ENCODE data around the gene MAP7.
"Not testable (repeated sequence)": the region's sequence is repeated elsewhere in the genome, so short reads cannot be mapped to it uniquely, and the experiment has no call there.

Gene MAP7

DNA sequence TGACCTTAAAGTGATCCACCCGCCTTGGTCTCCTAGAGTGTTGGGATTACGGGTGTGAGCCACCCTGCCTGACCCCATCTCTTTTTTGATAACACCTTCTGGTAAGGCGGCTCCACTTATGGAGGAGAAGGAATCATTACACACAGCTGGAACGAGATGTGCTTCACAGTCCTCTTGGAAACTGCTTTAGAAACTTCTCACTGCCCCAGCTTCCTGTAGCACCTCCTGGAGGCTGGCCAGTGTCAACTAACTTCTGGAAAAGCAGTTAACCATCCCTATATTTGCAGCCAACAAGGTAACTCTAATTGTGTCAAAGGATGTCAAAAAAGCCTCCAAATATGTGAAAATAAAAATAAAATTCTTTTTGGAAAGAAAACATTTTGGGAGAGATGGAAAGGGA is 211.7 kb downstream of the MAP7 start:
- DNase-seq (ENCODE audit: low read depth, low spot score): no peak

- no peak for DNase-seq (ENCODE audit: low read depth, low spot score)
Observed at GRCh38 chr6:136337606-136338005, 212.6 kb downstream of the MAP7 start.

GRCh38 chr6:136337121-136337520 is 213.1 kb downstream of the MAP7 start:
- DNase-seq (ENCODE audit: low read depth, low spot score): no peak

GRCh38 chr6:136335736-136336363 is 214.4 kb downstream of the MAP7 start:
- no peak for DNase-seq (ENCODE audit: low read depth, low spot score)

DNA sequence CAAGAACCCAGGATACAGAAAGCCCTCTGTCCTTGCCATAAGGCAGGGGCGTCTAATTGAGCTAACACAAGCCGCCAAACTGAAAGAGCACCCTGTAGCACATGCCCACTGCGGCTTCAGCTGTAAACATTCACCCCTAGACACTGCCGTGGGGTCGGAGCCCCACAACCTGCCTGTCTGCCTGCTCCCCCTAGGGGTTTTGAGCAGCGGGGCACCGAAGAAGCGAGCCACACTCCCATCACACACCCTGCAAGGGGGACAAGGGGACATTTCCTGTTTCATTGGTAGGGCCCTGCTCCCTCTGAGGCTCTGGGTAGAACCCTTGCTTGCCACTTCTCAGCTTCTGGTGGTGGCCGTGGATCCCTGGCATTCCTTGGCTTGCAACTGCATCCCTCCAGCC is 215.4 kb downstream of the MAP7 start:
- DNase-seq (ENCODE audit: low read depth, low spot score): no peak

- no peak for DNase-seq (ENCODE audit: low read depth, low spot score)
Observed at GRCh38 chr6:136334465-136334846, 215.8 kb downstream of the MAP7 start.

- no peak for DNase-seq (ENCODE audit: low read depth, low spot score)
Observed at GRCh38 chr6:136333824-136334464, 216.3 kb downstream of the MAP7 start.

DNA sequence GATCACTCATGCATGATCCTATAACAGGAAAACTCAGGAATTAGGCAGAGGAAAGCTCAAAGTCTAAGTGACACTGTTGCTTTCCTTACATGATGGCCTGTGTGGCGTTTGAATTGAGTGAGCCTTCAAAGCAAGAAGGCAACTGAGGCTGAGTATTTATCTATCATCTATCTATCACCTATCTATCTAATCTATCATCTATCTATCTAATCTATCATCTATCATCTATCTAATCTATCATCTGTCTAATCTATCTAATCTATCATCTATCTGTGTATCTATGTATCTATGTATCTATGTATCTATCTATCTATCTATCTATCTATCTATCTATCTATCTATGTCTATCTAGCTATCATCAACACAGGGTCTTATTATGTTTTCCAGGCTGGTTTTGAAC is 218.8 kb downstream of the MAP7 start:
- DNase-seq (ENCODE audit: low read depth, low spot score): no peak

GRCh38 chr6:136330634-136331033 is 219.6 kb downstream of the MAP7 start:
- no peak for DNase-seq (ENCODE audit: low read depth, low spot score)

DNA sequence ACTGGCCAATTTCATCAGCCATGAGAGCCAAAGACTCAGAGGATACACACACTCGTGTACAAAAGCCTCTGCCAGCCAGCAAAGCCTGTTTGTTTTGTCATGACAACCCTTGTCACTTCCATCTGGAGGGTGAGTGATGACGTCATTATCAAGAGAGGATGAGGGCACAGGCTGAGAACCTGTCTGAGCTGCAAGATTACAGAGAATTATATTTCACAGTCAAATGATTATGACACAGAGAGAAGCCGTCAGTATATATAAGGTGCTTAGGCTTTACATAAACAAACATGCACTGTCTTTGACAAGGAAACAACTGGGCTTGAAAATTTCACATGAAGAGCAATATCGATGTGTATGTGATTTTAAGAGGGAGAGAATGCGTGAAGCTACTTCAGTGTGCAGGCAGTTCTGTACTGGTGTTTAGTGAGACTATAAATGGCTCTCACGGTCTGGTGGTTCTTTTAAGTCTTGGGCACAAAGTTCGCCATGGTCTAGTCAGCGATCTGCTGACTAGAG is 224.1 kb downstream of the MAP7 start:
- no peak for DNase-seq (ENCODE audit: low read depth, low spot score)

DNA sequence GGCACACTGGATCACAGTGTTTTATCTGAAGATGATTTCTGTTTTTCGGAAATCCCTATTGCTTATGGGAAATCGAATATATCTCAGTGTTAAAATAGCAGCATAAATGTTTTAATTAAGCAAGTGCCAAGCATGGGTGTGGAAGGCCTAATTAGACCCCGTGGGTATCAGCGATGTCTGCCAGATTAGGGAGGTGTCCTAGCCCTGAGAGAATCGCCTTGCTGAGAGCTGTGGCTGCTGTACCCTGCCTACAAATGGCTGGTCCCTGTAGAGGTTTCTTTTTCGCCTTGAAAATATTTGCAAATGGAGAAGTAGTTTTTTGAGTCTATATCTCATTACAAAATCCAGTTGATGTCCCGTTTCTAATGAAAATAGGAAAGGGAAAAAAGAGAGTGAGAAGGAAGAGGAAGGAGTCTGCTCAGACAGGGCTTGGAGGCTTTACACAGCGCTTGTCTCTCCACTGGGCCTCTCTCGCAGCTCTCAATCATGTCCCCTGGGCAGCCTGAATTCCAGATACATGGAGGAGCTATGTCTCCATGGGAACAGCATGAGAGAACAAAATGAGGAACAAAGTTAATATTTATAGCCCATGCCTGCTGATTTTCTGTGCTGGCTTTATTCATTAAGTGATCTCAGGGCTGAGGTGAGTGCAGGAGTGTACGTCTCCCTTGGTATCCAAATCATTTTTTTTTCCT is 225.4 kb downstream of the MAP7 start:
- DNase-seq (ENCODE audit: low read depth, low spot score): no peak

GRCh38 chr6:136323431-136324112 is 226.7 kb downstream of the MAP7 start:
- DNase-seq (ENCODE audit: low read depth, low spot score): no peak

DNA sequence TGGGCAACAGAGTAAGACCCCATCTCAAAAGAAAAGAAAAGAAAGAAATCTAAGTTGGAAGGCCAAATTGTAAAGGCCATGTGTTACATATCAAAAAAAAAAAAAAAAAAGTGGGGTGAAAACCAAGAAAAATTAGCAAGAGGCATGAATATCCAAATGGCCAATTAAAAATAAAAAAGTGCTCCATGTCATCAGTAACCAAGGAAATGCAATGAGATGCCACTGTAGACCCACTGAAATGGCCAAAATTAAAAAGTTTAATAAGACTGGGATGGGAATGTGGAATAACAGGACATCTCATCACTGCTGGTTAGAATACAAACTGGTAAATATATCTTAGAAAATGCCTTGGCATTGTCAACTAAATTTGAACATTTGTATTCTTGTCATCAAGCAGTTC is 230.5 kb downstream of the MAP7 start:
- DNase-seq (ENCODE audit: low read depth, low spot score): no peak

DNA sequence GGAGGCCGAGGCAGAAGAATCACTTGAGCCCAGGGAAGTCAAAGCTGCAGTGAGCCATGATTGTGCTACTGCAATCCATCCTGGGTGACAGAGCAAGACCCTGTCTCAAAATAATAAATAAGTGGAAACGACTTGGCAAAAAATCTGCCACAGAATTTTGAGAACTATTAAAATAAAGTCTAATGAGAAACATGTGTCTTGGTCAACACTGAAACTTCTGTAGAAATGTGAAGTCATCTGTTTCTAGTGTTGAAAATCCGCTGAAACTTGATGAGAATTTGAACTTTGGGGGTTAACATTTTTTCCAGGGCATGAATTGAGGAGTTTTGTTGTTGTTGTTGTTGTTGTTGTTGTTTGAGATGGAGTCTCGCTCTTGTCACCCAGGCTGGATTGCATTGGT is 231.5 kb downstream of the MAP7 start:
- DNase-seq (ENCODE audit: low read depth, low spot score): no peak

GRCh38 chr6:136317971-136318370 is 232.3 kb downstream of the MAP7 start:
- no peak for DNase-seq (ENCODE audit: low read depth, low spot score)

- peak; percentile 56 for DNase-seq (ENCODE audit: low read depth, low spot score)
Observed at GRCh38 chr6:136317021-136317694, 233.1 kb downstream of the MAP7 start.

DNA sequence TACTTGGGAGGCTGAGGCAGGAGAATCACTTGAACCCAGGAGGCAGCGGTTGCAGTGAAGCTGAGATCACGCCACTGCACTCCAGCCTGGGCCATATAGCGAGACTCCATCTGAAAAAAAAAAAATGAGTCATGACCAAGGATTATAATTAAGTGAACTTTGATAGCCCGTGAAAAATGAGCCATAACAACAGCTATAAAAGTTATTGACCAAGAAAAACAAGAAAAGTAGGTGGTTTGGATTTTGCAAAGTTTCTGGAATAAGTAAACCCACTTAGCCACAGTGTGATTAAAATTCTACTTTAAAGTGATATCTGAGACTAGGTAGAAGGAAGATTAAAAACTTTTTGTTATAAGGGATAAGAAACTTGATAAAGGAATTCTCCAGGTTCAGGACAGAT is 234.6 kb downstream of the MAP7 start:
- DNase-seq (ENCODE audit: low read depth, low spot score): no peak

DNA sequence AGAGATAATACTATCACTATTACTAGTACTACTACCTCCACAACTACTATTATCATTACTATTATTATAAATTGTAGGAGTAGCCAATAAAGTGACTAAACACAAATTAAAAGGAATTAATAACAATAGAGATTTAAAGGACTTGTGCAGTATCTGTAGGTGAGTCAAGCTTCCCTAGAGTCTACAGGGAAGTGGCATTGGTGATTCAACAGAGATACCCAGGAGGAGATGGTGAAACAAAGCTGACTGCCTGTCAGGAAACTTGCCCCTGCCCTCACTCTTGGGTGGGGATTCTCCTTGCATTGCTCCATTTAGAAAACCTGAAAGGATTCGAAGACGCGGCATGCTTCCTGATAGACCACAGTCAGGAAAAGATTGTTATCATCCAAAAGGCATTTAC is 237.2 kb downstream of the MAP7 start:
- no peak for DNase-seq (ENCODE audit: low read depth, low spot score)

DNA sequence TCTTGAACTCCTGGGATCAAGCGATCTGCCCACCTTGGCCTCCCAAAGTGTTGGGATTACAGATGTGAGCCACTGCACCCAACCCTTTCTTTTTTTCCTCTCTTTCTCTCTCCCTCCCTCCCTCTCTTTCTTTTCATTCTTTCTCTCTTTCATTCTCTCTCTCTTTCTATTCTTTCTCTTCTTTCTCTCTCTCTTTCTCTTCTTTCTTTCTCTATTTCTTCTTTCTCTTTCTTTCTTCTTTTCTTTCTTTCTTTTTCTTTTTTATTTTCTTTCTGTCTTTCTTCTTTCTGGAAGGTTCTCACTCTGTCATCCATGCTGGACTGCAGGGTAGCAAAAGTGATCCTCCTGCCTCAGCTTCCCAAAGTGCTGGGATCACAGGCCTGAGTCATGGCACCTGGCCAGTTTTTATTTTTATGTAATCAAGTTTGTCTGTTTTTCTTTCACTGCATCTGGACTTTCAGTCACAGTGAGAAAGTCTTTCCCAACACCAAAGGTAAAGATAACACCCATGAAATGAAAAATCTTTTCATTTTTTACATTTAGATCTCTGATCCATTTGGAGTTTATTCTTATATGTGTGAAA is 240.4 kb downstream of the MAP7 start:
- DNase-seq (ENCODE audit: low read depth, low spot score): no peak

GRCh38 chr6:136309171-136309570 is 241.1 kb downstream of the MAP7 start:
- no peak for DNase-seq (ENCODE audit: low read depth, low spot score)

DNA sequence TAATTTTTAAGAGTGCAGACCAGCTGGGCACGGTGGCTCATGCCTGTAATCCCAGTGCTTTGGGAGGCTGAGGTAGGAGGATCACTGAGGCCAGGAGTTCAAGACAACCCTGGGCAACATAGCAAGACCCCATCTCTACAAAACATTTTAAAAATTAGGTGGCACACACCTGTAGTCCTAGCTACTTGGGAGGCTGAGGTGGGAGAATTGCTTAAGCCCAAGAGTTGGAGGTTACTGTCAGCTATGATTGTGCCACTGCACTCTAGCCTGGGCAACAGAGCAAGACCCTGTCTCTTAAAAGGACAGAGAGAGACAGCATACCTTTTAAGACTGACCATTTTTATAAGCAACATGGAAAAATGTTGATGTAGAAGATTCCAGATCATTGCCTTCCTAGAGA is 241.8 kb downstream of the MAP7 start:
- DNase-seq (ENCODE audit: low read depth, low spot score): not testable (repeated sequence)

Data from iPS DF 19.7 (cell line).